Measurements from ENCODE around the gene REG1A. TPM values are rescaled to one million over a fixed set of nuclear protein-coding genes. Genes with fewer than 3 reads are reported as not detected.

The REG1A gene
- total RNA-seq, 1 donor = not detected

- no peak for TF ChIP-seq CTCF (IDR thresholded peaks at IDR 0.05; ENCODE audit: insufficient read depth, low read depth, low read length)
- no peak overlapping the region for H3K4me3 ChIP-seq (ENCODE audit: low read depth, low read length)
- no peak for DNase-seq (ENCODE audit: low read depth)
These were observed 4.8 kb downstream of the REG1A start for GRCh38 chr2:79124907-79125720.

- no peak for DNase-seq (ENCODE audit: low read depth)
- no peak overlapping the region for H3K4me3 ChIP-seq (ENCODE audit: low read depth, low read length)
- TF ChIP-seq CTCF (IDR thresholded peaks at IDR 0.05; ENCODE audit: insufficient read depth, low read depth, low read length) = no peak
These were observed 5.4 kb downstream of the REG1A start for GRCh38 chr2:79125721-79125985.

GRCh38 chr2:79128406-79128805 is 8.1 kb downstream of the REG1A start:
- no peak for TF ChIP-seq CTCF (IDR thresholded peaks at IDR 0.05; ENCODE audit: insufficient read depth, low read depth, low read length)
- H3K4me3 ChIP-seq (ENCODE audit: low read depth, low read length) = no peak overlapping the region
- DNase-seq (ENCODE audit: low read depth) = no peak

GRCh38 chr2:79129260-79129659 is 9.0 kb downstream of the REG1A start:
- DNase-seq (ENCODE audit: low read depth) = no peak
- no peak for TF ChIP-seq CTCF (IDR thresholded peaks at IDR 0.05; ENCODE audit: insufficient read depth, low read depth, low read length)
- no peak overlapping the region for H3K4me3 ChIP-seq (ENCODE audit: low read depth, low read length)

- H3K4me3 ChIP-seq (ENCODE audit: low read depth, low read length) = no peak overlapping the region
- no peak for DNase-seq (ENCODE audit: low read depth)
- no peak for TF ChIP-seq CTCF (IDR thresholded peaks at IDR 0.05; ENCODE audit: insufficient read depth, low read depth, low read length)
These were observed 9.5 kb downstream of the REG1A start for GRCh38 chr2:79129804-79130203.

- DNase-seq (ENCODE audit: low read depth) = no peak
- no peak overlapping the region for H3K4me3 ChIP-seq (ENCODE audit: low read depth, low read length)
- no peak for TF ChIP-seq CTCF (IDR thresholded peaks at IDR 0.05; ENCODE audit: insufficient read depth, low read depth, low read length)
These were observed 11.4 kb downstream of the REG1A start for GRCh38 chr2:79131687-79132086.

GRCh38 chr2:79138385-79138784 is 18.1 kb downstream of the REG1A start:
- H3K4me3 ChIP-seq (ENCODE audit: low read depth, low read length) = no peak overlapping the region
- no peak for DNase-seq (ENCODE audit: low read depth)
- no peak for TF ChIP-seq CTCF (IDR thresholded peaks at IDR 0.05; ENCODE audit: insufficient read depth, low read depth, low read length)
